ENCODE measurements around the gene ANGEL2. TPM values are rescaled to one million over a fixed set of nuclear protein-coding genes. Genes with fewer than 3 reads are reported as not detected.

ANGEL2 gene
- total and polyA plus RNA-seq, 2 of the 13 experiments (the other 11 are each of a cell fraction or from before 2014, with no cell fraction given): 12.3 to 25.4 TPM

GRCh38 chr1:213015099-213016050 lies at the start of gene ANGEL2 (continued):
- TF ChIP-seq SP5 (CRISPR knock-in tag; IDR thresholded peaks at IDR 0.05; ENCODE audit: borderline replicate concordance, low read depth) (no peak; the same call in 1 of the 2 replicates), KLF15 (CRISPR knock-in tag; IDR thresholded peaks at IDR 0.05; ENCODE audit: borderline replicate concordance) (no peak), ZBTB37 (CRISPR knock-in tag; IDR thresholded peaks at IDR 0.05) (no peak), GRHL1 (CRISPR knock-in tag; conservative IDR thresholded peaks at IDR 0.05) (no peak), ZNF136 (CRISPR knock-in tag; IDR thresholded peaks at IDR 0.05; ENCODE audit: low read depth) (no peak), PBX3 (CRISPR knock-in tag; IDR thresholded peaks at IDR 0.05; ENCODE audit: borderline replicate concordance) (peak; percentile 86; the same call in 1 of the 2 replicates), TBX3 (IDR thresholded peaks at IDR 0.05; ENCODE audit: borderline replicate concordance) (no peak), ZNF501 (CRISPR knock-in tag; IDR thresholded peaks at IDR 0.05) (no peak), SP4 (CRISPR knock-in tag; IDR thresholded peaks at IDR 0.05) (peak; percentile 68), PHF20 (CRISPR knock-in tag; IDR thresholded peaks at IDR 0.05) (peak; percentile 75), NFIC (IDR thresholded peaks at IDR 0.05; ENCODE audit: low read length) (no peak), ZNF276 (CRISPR knock-in tag; IDR thresholded peaks at IDR 0.05; ENCODE audit: low read depth) (no peak), ZNF713 (CRISPR knock-in tag; IDR thresholded peaks at IDR 0.05) (no peak), KMT2B (CRISPR knock-in tag; IDR thresholded peaks at IDR 0.05) (peak; percentile 69), ZFP91 (CRISPR knock-in tag; IDR thresholded peaks at IDR 0.05; ENCODE audit: borderline replicate concordance) (peak; percentile 99), ATF5 (CRISPR knock-in tag; IDR thresholded peaks at IDR 0.05; ENCODE audit: low read depth) (0 out of 2 replicates have a peak, but pooled peaks have one; percentile 74), ZBTB43 (CRISPR knock-in tag; conservative IDR thresholded peaks at IDR 0.05) (peak; percentile 83; the same call in 1 of the 2 replicates)

Measured in HepG2 (cell line).